ENCODE data around the gene GPR141. TPM values are rescaled to one million over a fixed set of nuclear protein-coding genes. Genes with fewer than 3 reads are reported as not detected.

The GPR141 gene, protein sequence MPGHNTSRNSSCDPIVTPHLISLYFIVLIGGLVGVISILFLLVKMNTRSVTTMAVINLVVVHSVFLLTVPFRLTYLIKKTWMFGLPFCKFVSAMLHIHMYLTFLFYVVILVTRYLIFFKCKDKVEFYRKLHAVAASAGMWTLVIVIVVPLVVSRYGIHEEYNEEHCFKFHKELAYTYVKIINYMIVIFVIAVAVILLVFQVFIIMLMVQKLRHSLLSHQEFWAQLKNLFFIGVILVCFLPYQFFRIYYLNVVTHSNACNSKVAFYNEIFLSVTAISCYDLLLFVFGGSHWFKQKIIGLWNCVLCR
- total RNA-seq (2022) = not detected in 2 replicates
- not detected for Bru-seq, nascent RNA
- not detected for BruChase-seq, experiment 1, labeled RNA remaining after a 6-hour chase
- not detected for BruChase-seq, experiment 2, labeled RNA remaining after a 2-hour chase
- long read RNA-seq = 0 reads

DNA sequence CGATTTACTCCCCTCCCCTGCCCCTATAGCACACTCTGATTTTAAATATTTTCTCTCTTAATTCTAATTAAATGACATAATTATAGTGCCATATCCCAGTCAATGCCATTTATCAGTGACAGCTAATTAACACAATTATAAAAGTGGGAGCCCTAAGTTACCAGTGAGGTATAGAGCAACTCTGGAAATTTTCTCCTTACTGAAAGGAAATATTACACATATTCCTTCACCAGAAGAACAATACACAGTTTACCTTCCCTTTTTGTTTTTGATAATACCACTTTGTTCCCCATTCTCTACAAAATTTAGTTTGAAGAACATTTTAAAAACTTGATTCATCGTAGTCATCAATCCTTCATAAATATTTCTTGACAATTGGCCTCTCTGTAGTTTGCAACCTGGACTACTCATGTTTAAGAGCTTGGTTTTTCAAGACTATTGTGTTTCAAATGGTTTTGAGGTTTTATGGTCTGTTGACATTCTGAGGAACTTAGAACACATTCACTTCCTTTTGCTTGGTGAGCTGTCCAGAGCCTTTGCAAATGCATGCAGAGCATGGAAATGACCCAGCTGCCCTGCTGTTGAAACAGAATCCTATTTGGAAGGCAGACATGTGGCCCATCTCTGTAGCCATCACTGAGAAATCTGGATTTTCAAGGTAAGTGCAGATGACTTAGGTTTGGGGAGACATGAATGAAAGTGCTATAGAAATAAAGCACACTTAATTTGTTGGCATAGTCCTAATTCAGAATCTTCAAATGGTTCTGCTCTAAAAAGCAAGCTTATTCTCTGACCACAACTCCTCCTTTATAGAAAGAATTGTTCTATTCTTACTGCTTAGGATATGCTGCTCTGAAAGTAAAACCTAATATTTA is at the start of gene GPR141:
TSS of gene GPR141 (plus strand) at position 521 of the 875 bp plus-strand sequence. CDS start 56,628 bp downstream, outside the sequence.
- Mint-ChIP-seq H3K4me3 (ENCODE audit: low read depth, unreplicated experiment) (no peak within 1 kb of the TSS), H3K36me3 (ENCODE audit: insufficient read depth, unreplicated experiment) (no peaks in the 10 kb centered on the region), H3K9me3 (ENCODE audit: low read depth, unreplicated experiment) (peaks cover 9% of the 10 kb centered on the region), H3K4me1 (ENCODE audit: low read depth, unreplicated experiment) (no peaks in the 10 kb centered on the region), H3K27me3 (ENCODE audit: unreplicated experiment) (no peaks in the 10 kb centered on the region), H3K27ac (ENCODE audit: unreplicated experiment) (no peak within 1 kb of the TSS)
- CTCF ChIA-PET = no interaction called here
- TF ChIP-seq CTCF (IDR thresholded peaks at IDR 0.05; ENCODE audit: unreplicated experiment) = no peak
- no TSS peak for BruUV-seq (replicated peaks)
- intact Hi-C loops (cut with micrococcal nuclease; ENCODE audit: unreplicated experiment) = no loop called here
- DNase-seq = no peak

DNA sequence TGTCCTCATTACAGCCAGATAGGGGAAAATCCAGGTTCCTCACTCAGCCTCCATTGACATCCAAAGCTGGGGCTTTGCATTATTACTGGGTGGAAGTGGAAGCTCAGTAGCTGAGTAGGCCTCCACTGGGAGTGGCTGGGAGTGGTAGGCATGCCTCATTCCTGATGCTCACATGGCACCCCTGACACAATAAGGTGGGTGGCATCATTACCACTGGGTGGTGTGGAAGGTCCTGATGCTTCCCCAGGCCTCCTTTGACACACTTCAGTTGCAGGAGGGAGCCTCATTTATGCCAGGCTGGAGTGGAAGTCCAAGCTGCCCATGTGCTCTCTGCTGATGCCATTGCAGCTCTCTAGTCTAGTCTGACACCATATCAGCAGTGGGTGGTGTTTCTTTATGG is 48.2 kb upstream of the GPR141 start:
- Mint-ChIP-seq H3K4me1 (ENCODE audit: low read depth, unreplicated experiment) (no peaks in the 10 kb centered on the region), H3K4me3 (ENCODE audit: low read depth, unreplicated experiment) (no peak overlapping the region), H3K27ac (ENCODE audit: unreplicated experiment) (no peak overlapping the region), H3K27me3 (ENCODE audit: unreplicated experiment) (no peaks in the 10 kb centered on the region), H3K36me3 (ENCODE audit: insufficient read depth, unreplicated experiment) (no peaks in the 10 kb centered on the region), H3K9me3 (ENCODE audit: low read depth, unreplicated experiment) (peaks cover 13% of the 10 kb centered on the region)
- intact Hi-C loops (cut with micrococcal nuclease; ENCODE audit: unreplicated experiment) = no loop called here
- no peak for TF ChIP-seq CTCF (IDR thresholded peaks at IDR 0.05; ENCODE audit: unreplicated experiment)
- no peak for DNase-seq
- BruUV-seq (replicated peaks) = no TSS peak
- CTCF ChIA-PET = no interaction called here

DNA sequence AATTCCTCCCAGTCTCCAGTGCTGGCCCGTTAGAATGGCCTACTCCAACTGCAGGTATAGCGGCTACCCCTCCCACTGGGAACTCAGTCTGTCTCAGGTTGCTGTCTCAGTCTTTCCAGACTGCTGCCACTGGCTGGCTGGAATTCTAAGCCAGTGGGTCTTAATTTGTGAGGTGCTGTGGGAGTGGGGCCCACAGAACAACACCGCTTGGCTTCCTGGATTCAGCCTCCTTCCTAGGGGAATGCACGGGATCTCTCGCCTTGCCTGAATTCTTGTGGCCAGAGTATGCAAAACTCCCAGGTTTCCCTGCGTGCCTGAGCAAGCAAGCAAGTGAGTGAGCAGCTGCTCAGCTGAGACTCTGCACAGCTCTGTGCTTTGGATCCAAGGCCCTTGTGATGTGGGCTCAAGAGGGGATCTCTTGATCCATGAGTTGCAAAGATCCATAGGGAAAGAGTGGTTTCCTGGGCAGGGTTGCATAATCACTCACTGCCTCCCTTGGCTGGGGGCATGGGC is 41.5 kb upstream of the GPR141 start:
- Mint-ChIP-seq H3K4me3 (ENCODE audit: low read depth, unreplicated experiment) (no peak overlapping the region), H3K9me3 (ENCODE audit: low read depth, unreplicated experiment) (peaks cover 10% of the 10 kb centered on the region), H3K4me1 (ENCODE audit: low read depth, unreplicated experiment) (no peaks in the 10 kb centered on the region), H3K27me3 (ENCODE audit: unreplicated experiment) (no peaks in the 10 kb centered on the region), H3K36me3 (ENCODE audit: insufficient read depth, unreplicated experiment) (no peaks in the 10 kb centered on the region), H3K27ac (ENCODE audit: unreplicated experiment) (no peak overlapping the region)
- no peak for TF ChIP-seq CTCF (IDR thresholded peaks at IDR 0.05; ENCODE audit: unreplicated experiment)
- no peak for DNase-seq
- CTCF ChIA-PET = no interaction called here
- intact Hi-C loops (cut with micrococcal nuclease; ENCODE audit: unreplicated experiment) = no loop called here
- BruUV-seq (replicated peaks) = no TSS peak

DNA sequence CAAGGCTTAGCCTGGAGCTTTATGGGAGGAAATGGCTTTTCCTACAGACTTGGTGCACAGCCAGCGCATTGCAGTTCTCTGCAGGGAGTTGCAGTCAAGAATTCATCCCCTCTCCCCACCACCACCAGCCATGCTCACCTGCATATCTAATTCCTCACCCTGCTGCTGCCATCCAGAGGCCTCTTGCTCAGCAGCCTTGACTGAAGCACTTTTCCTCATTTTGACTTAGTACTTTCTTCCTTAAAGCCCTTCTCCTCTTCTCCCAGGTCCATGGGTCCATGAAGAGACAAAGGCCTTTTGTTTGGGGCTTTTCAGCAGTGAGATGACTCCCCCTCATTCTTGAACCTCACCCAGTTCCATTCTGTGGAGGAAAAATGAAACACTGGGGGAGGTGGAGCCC is 39.7 kb upstream of the GPR141 start:
- no TSS peak for BruUV-seq (replicated peaks)
- no peak for TF ChIP-seq CTCF (IDR thresholded peaks at IDR 0.05; ENCODE audit: unreplicated experiment)
- H3K36me3 Mint-ChIP-seq (ENCODE audit: insufficient read depth, unreplicated experiment) = no peaks in the 10 kb centered on the region
- peaks cover 10% of the 10 kb centered on the region for H3K9me3 Mint-ChIP-seq (ENCODE audit: low read depth, unreplicated experiment)
- no peaks in the 10 kb centered on the region for H3K4me1 Mint-ChIP-seq (ENCODE audit: low read depth, unreplicated experiment)
- no peaks in the 10 kb centered on the region for H3K27me3 Mint-ChIP-seq (ENCODE audit: unreplicated experiment)
- intact Hi-C loops (cut with micrococcal nuclease; ENCODE audit: unreplicated experiment) = no loop called here
- no peak overlapping the region for H3K4me3 Mint-ChIP-seq (ENCODE audit: low read depth, unreplicated experiment)
- DNase-seq = peak; percentile 18
- H3K27ac Mint-ChIP-seq (ENCODE audit: unreplicated experiment) = no peak overlapping the region
- CTCF ChIA-PET = no interaction called here
